Measurements from ENCODE around the gene WSB1.

- TF ChIP-seq EZH2 (IDR thresholded peaks at IDR 0.05) (no peak), POLR2AphosphoS5 (IDR thresholded peaks at IDR 0.05; ENCODE audit: borderline replicate concordance, low read depth, low read length) (no peak), FOXP2 (optimal IDR thresholded peaks at IDR 0.05; ENCODE audit: control extremely low read depth, extremely low read length, insufficient read depth) (no peak)
These were observed 27.5 kb downstream of the WSB1 start for GRCh38 chr17:27321372-27321771.

Data from SK-N-MC (cell line).